Embryonic facial prominence (tissue), 1 donor: ENCODE data around the gene C16orf74.

ENCODE experiments used
- DNase-seq: peaks from one replicate; pipeline ENCODE4 v3.0.0-alpha.2; 2016; ENCODE audit errors: extremely low spot score

The C16orf74 gene

GRCh38 chr16:85750146-85750826 is 610 bp downstream of the C16orf74 start:
- DNase-seq, result no peak

DNA sequence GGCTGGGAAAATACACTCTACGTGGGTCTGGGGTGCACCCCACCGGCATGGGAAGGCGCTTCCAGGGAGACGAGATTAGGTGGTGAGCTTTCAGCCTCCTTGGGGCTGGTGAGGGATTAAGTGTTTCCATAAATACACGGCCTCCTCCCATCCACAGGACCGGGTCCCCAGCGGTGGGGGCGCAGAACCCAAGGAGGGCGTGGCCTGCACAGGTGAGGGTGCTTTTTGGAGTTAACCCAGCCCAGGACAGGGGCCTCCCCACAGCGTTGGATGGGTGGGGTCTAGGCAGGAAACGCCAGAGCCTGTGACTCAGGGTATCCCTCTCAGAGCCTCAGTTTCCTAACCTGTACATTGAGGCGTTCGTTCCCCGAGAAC is 1.1 kb downstream of the C16orf74 start:
- DNase-seq, result no peak

- no peak for DNase-seq
Measured at GRCh38 chr16:85746460-85747215, 4.3 kb downstream of the C16orf74 start.

- no peak for DNase-seq
Measured at GRCh38 chr16:85738923-85739715, 11.8 kb downstream of the C16orf74 start.

- DNase-seq, result no peak
Measured at GRCh38 chr16:85736921-85737320, 14.0 kb downstream of the C16orf74 start.

GRCh38 chr16:85735946-85736345 is 14.9 kb downstream of the C16orf74 start:
- no peak for DNase-seq

DNA sequence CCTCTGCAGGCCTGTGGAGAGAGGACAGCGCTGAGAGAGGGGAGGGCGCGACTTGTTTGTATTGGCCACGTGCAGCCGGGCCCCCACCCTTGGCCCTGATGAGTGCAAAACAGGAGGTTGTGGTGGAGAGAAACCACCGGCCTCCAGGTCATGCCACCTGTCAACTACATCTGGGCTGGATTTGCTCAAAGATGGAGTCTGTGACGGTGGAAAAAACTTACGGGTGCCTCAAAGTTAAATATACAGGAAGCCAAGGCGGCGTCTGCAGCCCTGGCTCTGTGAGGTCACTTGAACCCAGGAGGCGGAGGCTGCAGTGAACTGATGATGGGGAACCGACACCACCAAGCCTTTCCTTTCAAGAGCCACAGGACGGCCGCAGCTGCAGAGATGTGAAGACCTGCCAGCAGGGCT is 15.7 kb downstream of the C16orf74 start:
- DNase-seq, result no peak

- no peak for DNase-seq
Measured at GRCh38 chr16:85734311-85735017, 16.4 kb downstream of the C16orf74 start.

- no peak for DNase-seq
Measured at GRCh38 chr16:85733839-85734170, 17.1 kb downstream of the C16orf74 start.

DNA sequence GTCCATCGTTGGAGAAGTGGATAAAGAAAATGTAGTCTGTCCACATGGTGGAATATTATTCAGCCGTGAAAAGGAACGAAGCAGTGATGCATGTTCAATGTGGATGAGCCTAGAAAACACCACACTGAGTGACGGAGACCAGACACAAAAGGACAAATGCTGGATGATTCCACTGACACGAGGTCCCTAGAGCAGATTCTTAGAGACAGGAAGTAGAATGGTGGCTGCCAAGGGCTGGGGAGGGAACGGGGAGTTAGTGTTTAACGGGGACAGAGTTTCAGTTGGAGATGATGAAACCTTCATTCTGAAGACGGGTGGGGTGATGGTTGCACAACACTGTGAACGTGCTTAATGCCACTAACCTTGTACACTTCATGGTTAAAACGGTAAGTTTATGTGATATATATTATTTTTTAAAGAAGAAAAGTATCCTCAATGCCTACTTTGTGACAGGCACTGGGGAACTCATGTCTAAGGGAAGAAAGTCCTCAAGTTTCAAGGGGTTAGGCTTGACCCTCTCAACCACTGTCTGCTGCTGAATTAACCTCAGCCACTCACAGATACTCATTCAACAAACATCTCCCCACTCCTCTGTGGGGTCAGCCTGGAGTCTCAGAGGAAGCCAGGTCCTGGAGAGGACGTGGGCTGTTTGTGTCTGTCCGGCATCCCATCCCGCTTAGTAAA is 17.6 kb downstream of the C16orf74 start:
- DNase-seq, result no peak

GRCh38 chr16:85731179-85731578 is 19.7 kb downstream of the C16orf74 start:
- DNase-seq, result no peak

DNA sequence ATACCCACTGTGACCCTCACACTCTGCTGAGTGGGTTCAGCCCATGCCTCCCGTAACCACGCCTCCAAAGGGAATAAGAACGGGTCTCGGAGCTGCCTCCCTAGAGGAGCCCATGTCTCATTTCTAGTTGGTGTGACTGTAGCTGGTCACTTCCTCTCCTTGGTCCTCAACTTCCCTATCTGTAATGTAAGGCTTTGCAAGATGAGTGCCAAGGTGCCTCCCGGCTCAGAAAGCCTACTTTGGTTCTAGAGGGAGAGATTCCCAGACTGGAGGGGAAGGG is 20.8 kb downstream of the C16orf74 start:
- DNase-seq, result no peak

DNA sequence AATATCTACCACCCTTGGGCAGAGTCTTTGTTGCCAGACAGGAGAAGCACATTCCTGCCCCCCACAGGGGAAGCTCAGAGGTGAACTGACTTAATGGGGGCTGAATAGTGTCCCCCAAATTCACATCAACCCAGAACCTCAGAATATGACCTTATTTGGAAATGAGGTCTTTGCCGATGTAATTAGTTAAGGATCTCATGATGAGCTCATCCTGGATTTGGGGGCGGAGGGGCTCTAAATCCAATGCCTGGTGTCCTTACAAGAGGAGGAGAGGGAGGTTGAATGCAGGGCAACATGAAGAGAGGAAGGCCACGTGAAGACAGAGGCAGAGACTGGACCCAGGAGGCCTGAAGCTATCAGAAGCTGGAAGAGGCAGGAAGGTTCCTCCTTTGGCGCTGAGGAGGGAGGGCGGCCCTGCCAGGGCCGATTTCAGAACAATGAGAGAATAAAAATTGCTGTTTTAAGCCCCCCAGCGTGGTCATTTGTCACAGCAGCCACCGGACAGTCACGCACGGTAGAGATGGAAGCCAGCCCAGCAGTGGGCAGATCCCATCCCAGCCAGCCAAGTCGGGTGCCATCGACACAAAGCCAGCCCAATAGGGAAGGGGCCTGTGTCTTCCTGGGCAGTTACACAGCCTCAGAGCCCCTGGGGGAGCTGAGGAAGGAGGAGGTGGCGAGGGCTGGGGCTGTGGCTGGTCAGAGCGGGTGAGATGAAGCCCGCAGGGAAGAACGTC is 21.3 kb downstream of the C16orf74 start:
- DNase-seq, result no peak

- DNase-seq, result no peak
Measured at GRCh38 chr16:85728879-85729278, 22.0 kb downstream of the C16orf74 start.

DNA sequence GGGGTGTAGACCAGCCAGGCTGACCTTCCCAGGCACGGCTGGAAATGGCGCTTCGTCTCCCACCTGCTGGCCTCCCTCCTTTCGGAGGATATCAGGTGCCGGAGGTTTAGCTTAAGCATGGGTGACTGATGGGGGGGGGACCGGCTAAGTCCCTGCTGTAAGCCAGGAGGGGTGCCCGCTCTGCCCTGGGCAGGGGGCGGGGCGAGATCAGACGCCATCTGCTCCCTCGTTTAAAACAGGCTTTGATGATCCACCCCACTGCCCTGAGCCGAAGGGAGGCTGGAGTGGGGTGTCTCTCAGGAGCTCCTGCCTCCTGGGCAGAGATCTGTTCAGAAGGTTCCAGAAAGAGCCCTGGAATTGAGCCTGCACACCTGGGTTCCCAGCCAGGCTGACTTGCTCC is 26.0 kb downstream of the C16orf74 start:
- no peak for DNase-seq

DNA sequence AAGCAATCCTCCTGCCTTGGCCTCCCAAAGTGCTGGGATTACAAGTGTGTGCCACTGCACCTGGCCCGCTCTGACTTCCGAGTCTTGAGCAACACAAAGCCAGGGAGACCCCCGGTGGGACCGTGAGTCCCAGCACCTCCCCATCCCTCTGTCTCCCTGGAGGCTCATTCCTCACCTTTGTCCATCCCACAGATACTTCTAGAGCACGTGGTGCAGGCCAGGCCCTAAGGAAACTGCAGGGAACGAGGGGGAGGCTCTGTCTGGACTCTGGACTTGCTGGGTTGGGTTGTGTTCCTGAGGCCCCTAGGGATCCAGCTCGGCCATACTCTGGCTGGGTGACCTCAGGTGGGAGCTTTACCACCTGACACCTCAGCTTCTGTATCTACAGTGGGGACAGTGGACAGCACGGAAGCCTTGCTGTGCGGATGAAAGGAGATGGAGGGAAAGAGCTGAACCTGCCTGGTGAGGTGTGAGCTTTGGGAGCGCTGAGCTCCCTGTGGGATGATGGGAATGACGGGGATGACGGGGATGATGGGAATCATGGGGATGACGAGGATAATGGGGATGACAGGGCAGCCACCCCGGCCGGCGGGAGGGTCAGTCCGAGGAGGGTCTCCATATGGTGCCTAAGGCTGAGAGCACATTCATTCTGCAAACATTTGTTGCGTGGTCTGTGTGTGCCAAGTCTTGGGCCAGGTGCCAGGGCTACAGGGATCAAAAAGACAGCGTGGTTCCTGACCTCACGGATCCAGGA is 26.6 kb downstream of the C16orf74 start:
- DNase-seq, result no peak

DNA sequence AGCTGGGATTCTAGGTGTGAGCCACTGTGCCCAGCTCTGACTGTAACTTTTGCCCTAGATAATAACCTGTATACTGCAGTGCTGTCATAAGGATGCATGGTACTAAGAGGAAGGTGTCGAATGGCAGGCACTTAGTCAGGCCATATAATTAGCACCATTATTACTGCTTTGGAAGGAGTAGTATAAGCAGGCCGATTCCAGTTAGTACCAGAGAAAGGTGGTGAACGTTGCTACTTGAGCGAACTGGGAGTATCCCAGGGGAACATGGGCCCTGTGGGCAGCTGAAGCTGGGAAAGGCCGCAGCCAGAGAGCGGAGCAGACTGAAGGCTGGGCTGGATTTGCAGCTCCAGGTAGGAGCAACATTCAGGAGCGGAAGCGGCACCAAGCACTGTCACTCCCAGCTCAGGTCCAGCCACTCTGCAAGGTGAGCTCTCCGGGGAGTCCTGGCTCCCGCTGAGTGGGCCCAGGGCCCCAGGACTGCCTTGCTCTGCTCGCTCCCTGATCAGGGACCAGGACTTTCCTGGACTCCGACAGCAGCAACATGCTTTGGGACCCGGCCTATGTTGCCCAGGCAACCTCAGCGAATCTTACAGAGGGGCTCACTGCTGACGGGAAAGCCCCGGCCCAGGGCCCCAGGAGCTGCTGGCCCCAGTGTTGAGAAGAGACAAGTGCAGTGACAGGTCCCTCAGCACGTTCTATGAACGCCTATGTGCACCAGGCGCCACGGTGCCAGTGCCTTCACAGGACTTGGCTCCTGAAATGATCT is 28.6 kb downstream of the C16orf74 start:
- no peak for DNase-seq

DNA sequence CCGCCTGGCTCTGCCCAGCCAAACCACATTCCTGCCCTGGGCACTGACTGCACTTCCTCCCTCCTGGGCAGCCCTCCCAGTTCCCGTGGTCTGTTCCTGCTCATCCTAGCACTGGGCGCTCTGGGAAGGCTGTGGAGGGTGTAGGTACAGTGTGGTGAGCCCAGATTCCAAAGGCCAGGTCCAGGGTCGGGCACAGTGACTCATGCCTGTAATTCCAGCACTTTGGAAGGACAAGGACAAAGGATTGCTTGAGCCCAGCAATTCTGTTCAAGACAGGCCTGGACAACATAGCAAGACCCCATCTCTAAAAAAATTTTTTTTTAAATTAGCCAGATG is 30.6 kb downstream of the C16orf74 start:
- DNase-seq, result no peak

- DNase-seq, result no peak
Measured at GRCh38 chr16:85719605-85720301, 31.1 kb downstream of the C16orf74 start.
